NB4 (cell line): ENCODE data around the gene SLC36A3.
"Not testable (repeated sequence)": the region's sequence is repeated elsewhere in the genome, so short reads cannot be mapped to it uniquely, and the experiment has no call there.

Experiments used
- DNase-seq: peaks from one replicate; pipeline ENCODE4 v3.0.0; 2010; ENCODE audit warnings: low read depth
- H3K4me3 ChIP-seq: one replicate; pipeline ENCODE4 v1.5.1; 2011; ENCODE audit warnings: mild to moderate bottlenecking, low read depth, low read length, moderate library complexity
- CTCF ChIP-seq: IDR thresholded peaks from one replicate; pipeline ENCODE4 v1.5.1; 2012; ENCODE audit warnings: low read depth, low read length
- MAX ChIP-seq: IDR thresholded peaks from 2 replicates; pipeline ENCODE4 v1.6.1; 2011; ENCODE audit warnings: low read depth, low read length
- MYC ChIP-seq: IDR thresholded peaks from 2 replicates; pipeline ENCODE4 v1.6.1; 2011; ENCODE audit warnings: low read depth, low read length
- POLR2A ChIP-seq: IDR thresholded peaks from 2 replicates; pipeline ENCODE4 v1.6.1; 2011; ENCODE audit warnings: mild to moderate bottlenecking; ENCODE audit not compliant: insufficient read length; ENCODE audit errors: extremely low read depth

Gene SLC36A3

GRCh38 chr5:151257731-151258181 lies 45.8 kb downstream of the SLC36A3 start:
- no peak for TF ChIP-seq CTCF
- H3K4me3 ChIP-seq = no peak overlapping the region
- no peak for DNase-seq

GRCh38 chr5:151255621-151256286 lies 47.8 kb downstream of the SLC36A3 start:
- H3K4me3 ChIP-seq = no peak overlapping the region
- DNase-seq = peak; percentile 64
- no peak for TF ChIP-seq CTCF

GRCh38 chr5:151254990-151255389 lies 48.6 kb downstream of the SLC36A3 start:
- not testable (repeated sequence) for DNase-seq, H3K4me3 ChIP-seq

GRCh38 chr5:151254556-151254955 lies 49.0 kb downstream of the SLC36A3 start:
- H3K4me3 ChIP-seq = no peak overlapping the region
- TF ChIP-seq MYC (no peak), CTCF (no peak), POLR2A (no peak)
- no peak for DNase-seq

GRCh38 chr5:151253605-151253950 lies 50.0 kb downstream of the SLC36A3 start:
- TF ChIP-seq MYC (no peak), CTCF (no peak), POLR2A (no peak), MAX (no peak)
- peak overlapping the region; percentile 75 for H3K4me3 ChIP-seq
- peak; percentile 17 for DNase-seq

- peak within 1 kb of the TSS; percentile 75 for H3K4me3 ChIP-seq
- DNase-seq = peak; percentile 99
- TF ChIP-seq CTCF (no peak), MAX (peak; percentile 77), MYC (peak; percentile 76), POLR2A (peak; percentile 69)
Measured at GRCh38 chr5:151252762-151253604, 50.6 kb downstream of the SLC36A3 start, which contains the start of gene GM2A. TSS of gene GM2A (plus strand) at chr5:151253185. CDS start at chr5:151253217, 32 bp downstream.
